Kidney glomerular epithelial cell (primary cell): ENCODE data around the gene MYL12B.
"Not testable (repeated sequence)": the region's sequence is repeated elsewhere in the genome, so short reads cannot be mapped to it uniquely, and the experiment has no call there.

Experiments
- DNase-seq: peaks from one replicate; lab custom pipeline; 2025; lab: John Stamatoyannopoulos, UW

The MYL12B gene

GRCh38 chr18:3262234-3263131 lies 550 bp downstream of the MYL12B start:
- peak; percentile 76 for DNase-seq

GRCh38 chr18:3263132-3263700 lies 1.3 kb downstream of the MYL12B start:
- no peak for DNase-seq

- DNase-seq: no peak
These were observed 2.4 kb downstream of the MYL12B start for GRCh38 chr18:3264362-3264761.

GRCh38 chr18:3265564-3266033 lies 3.7 kb downstream of the MYL12B start:
- peak; percentile 56 for DNase-seq

GRCh38 chr18:3266062-3266608 lies 4.2 kb downstream of the MYL12B start:
- no peak for DNase-seq

GRCh38 chr18:3268306-3268705 lies 6.4 kb downstream of the MYL12B start:
- DNase-seq: no peak

- DNase-seq: peak; percentile 32
These were observed 7.4 kb downstream of the MYL12B start for GRCh38 chr18:3269241-3269913.

GRCh38 chr18:3269914-3270299 lies 8.0 kb downstream of the MYL12B start:
- DNase-seq: no peak

GRCh38 chr18:3273042-3273441 lies 11.1 kb downstream of the MYL12B start:
- no peak for DNase-seq

- not testable (repeated sequence) for DNase-seq
These were observed 15.8 kb downstream of the MYL12B start for GRCh38 chr18:3277643-3278213.

GRCh38 chr18:3279201-3280185 lies 17.6 kb downstream of the MYL12B start:
- DNase-seq: no peak

GRCh38 chr18:3281456-3282400 lies 19.8 kb downstream of the MYL12B start:
- DNase-seq: peak; percentile 86

GRCh38 chr18:3283253-3283863 lies 21.4 kb downstream of the MYL12B start:
- DNase-seq: no peak

- no peak for DNase-seq
These were observed 22.0 kb downstream of the MYL12B start for GRCh38 chr18:3283908-3284307.

- DNase-seq: no peak
These were observed 22.6 kb downstream of the MYL12B start for GRCh38 chr18:3284501-3284900.

- no peak for DNase-seq
These were observed 24.2 kb downstream of the MYL12B start for GRCh38 chr18:3286159-3286558.

- DNase-seq: no peak
These were observed 31.4 kb downstream of the MYL12B start for GRCh38 chr18:3293196-3293951.

GRCh38 chr18:3294435-3295080 lies 32.6 kb downstream of the MYL12B start:
- DNase-seq: no peak
